Stimulated activated memory B cell treated with anti-CD40 and anti-IgM and Interleukin-4, amounts not matched to agents 10 μg/mL and 1 μg/mL and 100 μg/mL, for 72 hours (primary cell): Measurements from ENCODE around the gene STK39.
A peak's percentile ranks its signal among the peaks of the same experiment; 100 is the strongest.

Source experiments
- ATAC-seq: fragments of 150-1000 bp; cut with Tn5 transposase; 2 replicates; pipeline ENCODE4 v1.10.0; 2021
- H3K27ac Mint-ChIP-seq: one replicate; pipeline ENCODE4 v1.8.0; 2022; ENCODE audit warnings: mild to moderate bottlenecking, mixed read lengths
- H3K27me3 Mint-ChIP-seq: one replicate; pipeline ENCODE4 v1.8.0; 2022; ENCODE audit warnings: mixed read lengths
- H3K36me3 Mint-ChIP-seq: one replicate; pipeline ENCODE4 v1.8.0; 2022; ENCODE audit warnings: mixed read lengths
- H3K4me1 Mint-ChIP-seq: one replicate; pipeline ENCODE4 v1.8.0; 2022; ENCODE audit warnings: mixed read lengths
- H3K4me3 Mint-ChIP-seq: one replicate; pipeline ENCODE4 v1.8.0; 2022; ENCODE audit warnings: mild to moderate bottlenecking, moderate library complexity, mixed read lengths
- H3K9me3 Mint-ChIP-seq: one replicate; pipeline ENCODE4 v1.8.0; 2022; ENCODE audit warnings: mixed read lengths

STK39 gene

GRCh38 chr2:168203762-168204693 lies 43.4 kb downstream of the STK39 start:
- H3K9me3 Mint-ChIP-seq, result no peaks in the 10 kb centered on the region
- H3K27me3 Mint-ChIP-seq, result no peaks in the 10 kb centered on the region
- no peak overlapping the region for H3K27ac Mint-ChIP-seq
- no peak for ATAC-seq
- H3K4me3 Mint-ChIP-seq, result no peak overlapping the region
- peaks cover 36% of the 10 kb centered on the region for H3K4me1 Mint-ChIP-seq
- H3K36me3 Mint-ChIP-seq, result peaks cover 31% of the 10 kb centered on the region

- no peak for ATAC-seq
- Mint-ChIP-seq H3K27ac (peak overlapping the region; percentile 72), H3K27me3 (no peaks in the 10 kb centered on the region), H3K36me3 (peaks cover 24% of the 10 kb centered on the region), H3K4me1 (peaks cover 26% of the 10 kb centered on the region), H3K4me3 (no peak overlapping the region), H3K9me3 (no peaks in the 10 kb centered on the region)
Observed at GRCh38 chr2:168201584-168202116, 45.7 kb downstream of the STK39 start.

- no peak overlapping the region for H3K4me3 Mint-ChIP-seq
- ATAC-seq, result peak; percentile 90
Observed at GRCh38 chr2:168200930-168201583, 46.3 kb downstream of the STK39 start.

GRCh38 chr2:168198476-168199207 lies 48.8 kb downstream of the STK39 start:
- Mint-ChIP-seq H3K9me3 (no peaks in the 10 kb centered on the region), H3K36me3 (peaks cover 14% of the 10 kb centered on the region), H3K27me3 (no peaks in the 10 kb centered on the region), H3K27ac (no peak overlapping the region), H3K4me3 (no peak overlapping the region), H3K4me1 (peaks cover 46% of the 10 kb centered on the region)
- no peak for ATAC-seq

More at GRCh38 chr2:168200930-168201583, 46.3 kb downstream of the STK39 start:
- H3K27me3 Mint-ChIP-seq, result no peaks in the 10 kb centered on the region
- peaks cover 24% of the 10 kb centered on the region for H3K36me3 Mint-ChIP-seq
- H3K4me1 Mint-ChIP-seq, result peaks cover 29% of the 10 kb centered on the region
- peak overlapping the region; percentile 72 for H3K27ac Mint-ChIP-seq
- H3K9me3 Mint-ChIP-seq, result no peaks in the 10 kb centered on the region

- H3K4me1 Mint-ChIP-seq, result peaks cover 51% of the 10 kb centered on the region
- ATAC-seq, result no peak
Observed at GRCh38 chr2:168196764-168197180, 50.6 kb downstream of the STK39 start.

GRCh38 chr2:168194784-168195522 lies 52.4 kb downstream of the STK39 start:
- no peaks in the 10 kb centered on the region for H3K36me3 Mint-ChIP-seq
- peaks cover 44% of the 10 kb centered on the region for H3K4me1 Mint-ChIP-seq
- H3K27ac Mint-ChIP-seq, result peak overlapping the region; percentile 95
- ATAC-seq, result peak; percentile 96
- no peaks in the 10 kb centered on the region for H3K27me3 Mint-ChIP-seq
- H3K4me3 Mint-ChIP-seq, result peak overlapping the region; percentile 56
- no peaks in the 10 kb centered on the region for H3K9me3 Mint-ChIP-seq

More at GRCh38 chr2:168196764-168197180, 50.6 kb downstream of the STK39 start:
- no peak overlapping the region for H3K4me3 Mint-ChIP-seq
- H3K36me3 Mint-ChIP-seq, result no peaks in the 10 kb centered on the region
- H3K9me3 Mint-ChIP-seq, result no peaks in the 10 kb centered on the region
- no peaks in the 10 kb centered on the region for H3K27me3 Mint-ChIP-seq
- H3K27ac Mint-ChIP-seq, result peak overlapping the region; percentile 95

GRCh38 chr2:168192839-168193616 lies 54.4 kb downstream of the STK39 start:
- peak; percentile 63 for ATAC-seq
- Mint-ChIP-seq H3K36me3 (peaks cover 5% of the 10 kb centered on the region), H3K4me1 (peaks cover 44% of the 10 kb centered on the region), H3K27me3 (no peaks in the 10 kb centered on the region), H3K9me3 (no peaks in the 10 kb centered on the region), H3K4me3 (no peak overlapping the region), H3K27ac (peak overlapping the region; percentile 59)

- no peak for ATAC-seq
- peak overlapping the region; percentile 59 for H3K27ac Mint-ChIP-seq
- H3K9me3 Mint-ChIP-seq, result no peaks in the 10 kb centered on the region
- H3K27me3 Mint-ChIP-seq, result no peaks in the 10 kb centered on the region
- no peak overlapping the region for H3K4me3 Mint-ChIP-seq
- peaks cover 5% of the 10 kb centered on the region for H3K36me3 Mint-ChIP-seq
- H3K4me1 Mint-ChIP-seq, result peaks cover 44% of the 10 kb centered on the region
Observed at GRCh38 chr2:168191955-168192785, 55.2 kb downstream of the STK39 start.

- no peak overlapping the region for H3K4me3 Mint-ChIP-seq
- ATAC-seq, result no peak
- no peaks in the 10 kb centered on the region for H3K27me3 Mint-ChIP-seq
- peaks cover 38% of the 10 kb centered on the region for H3K4me1 Mint-ChIP-seq
- H3K36me3 Mint-ChIP-seq, result peaks cover 5% of the 10 kb centered on the region
- H3K9me3 Mint-ChIP-seq, result no peaks in the 10 kb centered on the region
- H3K27ac Mint-ChIP-seq, result no peak overlapping the region
Observed at GRCh38 chr2:168190590-168191336, 56.6 kb downstream of the STK39 start.

- ATAC-seq, result no peak
- no peaks in the 10 kb centered on the region for H3K27me3 Mint-ChIP-seq
- no peak overlapping the region for H3K27ac Mint-ChIP-seq
- H3K4me1 Mint-ChIP-seq, result peaks cover 37% of the 10 kb centered on the region
- H3K4me3 Mint-ChIP-seq, result no peak overlapping the region
- no peaks in the 10 kb centered on the region for H3K9me3 Mint-ChIP-seq
- peaks cover 5% of the 10 kb centered on the region for H3K36me3 Mint-ChIP-seq
Observed at GRCh38 chr2:168189835-168190569, 57.4 kb downstream of the STK39 start.

- Mint-ChIP-seq H3K27ac (no peak overlapping the region), H3K4me1 (peaks cover 27% of the 10 kb centered on the region), H3K36me3 (peaks cover 5% of the 10 kb centered on the region), H3K27me3 (no peaks in the 10 kb centered on the region), H3K4me3 (no peak overlapping the region), H3K9me3 (no peaks in the 10 kb centered on the region)
- ATAC-seq, result no peak
Observed at GRCh38 chr2:168188002-168188401, 59.4 kb downstream of the STK39 start.

- Mint-ChIP-seq H3K4me1 (peaks cover 17% of the 10 kb centered on the region), H3K27me3 (no peaks in the 10 kb centered on the region), H3K9me3 (no peaks in the 10 kb centered on the region), H3K4me3 (no peak overlapping the region), H3K27ac (no peak overlapping the region), H3K36me3 (peaks cover 5% of the 10 kb centered on the region)
- no peak for ATAC-seq
Observed at GRCh38 chr2:168186452-168186851, 60.9 kb downstream of the STK39 start.
